ENCODE results near the gene TFAP2D.

Gene TFAP2D

GRCh38 chr6:50713226-50713625 lies at the start of gene TFAP2D:
TFAP2D (plus strand) TSS chr6:50713526; CDS start chr6:50714056, 530 bp downstream.
- no peak for DNase-seq (ENCODE audit: low read depth)

DNA sequence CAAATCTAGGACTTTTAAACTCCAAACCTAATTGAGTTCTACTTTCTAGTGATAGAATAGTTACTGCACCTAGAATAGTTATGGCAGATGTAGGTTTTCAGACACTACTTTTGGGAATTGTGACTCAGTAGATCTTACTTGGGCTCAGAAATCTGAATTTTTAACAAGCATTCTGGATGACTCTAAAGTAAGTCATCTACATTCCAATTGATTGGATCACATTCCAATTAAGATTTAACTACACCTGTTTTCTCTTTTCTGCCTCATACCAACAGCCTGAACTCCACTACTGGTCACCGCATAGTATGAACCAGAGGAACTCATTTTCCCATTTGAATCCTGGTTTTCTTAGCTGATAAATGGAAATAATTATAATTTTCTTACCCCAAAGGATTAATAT lies 49.5 kb upstream of the TFAP2D start:
- DNase-seq (ENCODE audit: low read depth), result no peak

DNA sequence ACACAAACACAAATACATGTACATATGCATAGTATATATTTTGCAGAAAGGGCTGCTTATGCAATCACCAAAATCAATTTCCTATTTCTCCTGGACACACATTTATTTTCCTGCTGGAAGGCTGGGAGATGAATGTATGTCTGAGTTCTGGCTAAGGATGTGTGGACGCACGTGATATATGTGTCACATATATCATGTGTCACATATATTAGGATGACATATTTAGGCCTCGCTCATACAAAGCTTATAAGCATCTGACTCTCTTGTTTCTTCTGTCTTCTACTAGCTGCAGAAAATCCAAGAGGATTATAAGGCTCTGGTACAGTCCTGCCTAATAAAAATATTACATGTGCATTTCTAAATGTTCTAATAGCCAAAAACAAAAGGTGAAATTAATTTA lies 47.2 kb upstream of the TFAP2D start:
- DNase-seq (ENCODE audit: low read depth), result no peak

DNA sequence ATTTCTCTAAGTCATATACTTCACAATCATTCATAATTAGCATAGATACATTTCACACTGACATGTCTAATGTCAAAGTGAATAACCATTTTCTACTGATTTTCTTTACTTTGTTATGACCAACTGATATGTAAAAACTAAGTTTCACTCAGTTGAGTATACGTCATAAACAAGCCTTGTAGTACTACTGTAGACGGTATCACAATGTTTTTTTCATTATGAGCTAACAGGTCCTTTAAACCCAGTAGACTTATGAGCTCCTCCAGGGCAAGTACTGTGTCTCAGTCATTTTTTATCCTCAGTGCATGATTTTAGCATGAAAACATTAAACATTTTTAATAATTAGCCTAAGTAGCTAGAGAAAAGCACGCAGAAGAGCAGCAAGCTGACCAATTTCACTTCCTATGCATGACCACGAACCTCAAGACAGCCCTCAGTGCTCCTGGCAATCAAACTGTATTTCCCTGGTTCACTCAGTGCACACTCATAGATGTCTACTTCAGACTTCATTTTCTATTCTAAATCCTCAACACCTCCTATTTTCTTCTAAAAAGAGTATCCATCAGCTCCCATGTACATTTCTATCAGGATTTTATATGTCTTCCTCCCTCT lies 32.0 kb upstream of the TFAP2D start:
- no peak for DNase-seq (ENCODE audit: low read depth)

GRCh38 chr6:50689210-50689609 lies 24.1 kb upstream of the TFAP2D start:
- no peak for DNase-seq (ENCODE audit: low read depth)

DNA sequence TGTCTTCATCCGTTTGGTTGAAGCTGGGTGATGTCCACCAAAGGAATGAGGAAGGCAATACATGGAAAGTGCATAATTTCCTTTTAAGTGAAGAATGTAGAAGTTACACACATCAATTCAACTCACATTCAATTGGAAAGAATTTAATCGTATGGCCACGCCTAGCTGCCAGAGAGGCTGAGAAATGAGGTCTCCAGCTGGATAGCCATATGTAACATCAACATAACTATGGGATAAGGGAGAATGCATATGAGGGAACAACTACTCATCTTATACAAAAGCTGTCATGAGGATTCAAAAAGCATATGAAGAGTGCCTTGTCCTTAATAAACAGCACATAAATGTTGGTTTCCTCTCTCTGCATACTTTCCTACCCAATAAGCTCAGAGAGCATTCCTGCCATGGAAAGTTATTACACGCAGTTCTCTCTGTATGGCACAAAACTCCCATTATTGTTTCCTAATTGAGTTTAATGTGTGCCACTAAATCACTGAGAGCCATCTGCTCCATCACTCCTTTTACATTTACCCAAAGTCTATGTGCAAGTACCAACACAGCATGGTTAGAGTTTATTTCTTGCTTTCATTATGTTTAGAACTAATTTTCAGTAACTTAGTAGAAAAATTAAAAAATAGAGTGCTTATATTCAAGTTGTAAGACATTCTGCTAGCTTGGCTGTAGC lies 21.4 kb upstream of the TFAP2D start:
- DNase-seq (ENCODE audit: low read depth), result no peak

- DNase-seq (ENCODE audit: low read depth), result no peak
These were observed 14.8 kb upstream of the TFAP2D start for GRCh38 chr6:50698546-50698945.

DNA sequence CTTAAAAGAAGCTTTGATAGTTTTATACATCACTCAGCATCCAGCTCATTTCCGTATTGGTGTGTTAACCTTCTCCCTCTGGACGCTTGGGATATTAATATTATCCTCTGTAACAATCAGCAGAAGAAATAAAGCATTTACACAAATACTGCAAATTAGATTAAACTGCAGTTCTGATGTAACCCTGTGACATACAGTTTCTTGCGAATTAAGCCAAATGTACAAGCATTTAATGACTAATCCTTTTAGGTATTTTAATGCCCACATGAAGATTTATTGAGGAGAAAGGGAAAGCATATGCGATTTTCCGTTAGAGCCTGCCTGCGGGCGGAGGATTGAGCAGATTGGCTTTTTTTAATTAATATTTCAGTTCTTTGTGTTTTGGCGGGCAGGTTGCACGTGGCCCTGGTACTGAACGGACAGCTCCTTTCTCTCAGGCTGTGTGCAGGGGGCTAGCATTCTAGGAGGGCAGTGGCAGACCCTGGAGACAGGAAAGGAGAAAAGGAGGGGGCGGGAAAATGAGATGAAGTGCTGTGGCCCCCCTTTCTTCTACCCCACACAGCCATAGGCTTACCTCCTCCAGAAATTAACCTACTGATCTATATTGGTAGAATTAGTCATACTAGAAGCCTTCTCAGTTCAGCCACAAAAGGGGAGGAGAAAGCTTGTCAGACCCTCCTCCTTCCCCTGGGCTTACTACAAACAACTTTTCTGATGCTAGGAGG lies 14.1 kb upstream of the TFAP2D start:
- no peak for DNase-seq (ENCODE audit: low read depth)

DNA sequence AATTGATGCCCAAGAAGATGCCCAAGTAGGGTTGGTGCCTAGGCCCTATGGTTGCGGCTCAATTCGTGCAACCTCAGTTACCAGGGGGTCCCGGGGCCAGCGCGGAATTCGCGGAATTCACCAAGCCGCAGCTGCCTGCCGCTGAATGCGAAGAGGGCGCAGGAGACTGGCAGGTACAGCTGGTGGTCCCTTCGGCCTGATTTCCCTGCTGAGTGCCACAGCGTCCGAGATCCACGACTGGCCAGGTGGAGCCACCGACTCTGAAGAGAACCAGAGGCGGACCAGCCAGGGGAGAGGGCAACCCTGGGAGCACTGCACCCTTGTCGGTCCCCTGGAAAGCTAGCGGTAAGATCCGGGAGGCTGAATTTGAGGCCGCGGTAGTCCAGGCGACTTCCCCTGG lies 6.8 kb upstream of the TFAP2D start:
- no peak for DNase-seq (ENCODE audit: low read depth)

DNA sequence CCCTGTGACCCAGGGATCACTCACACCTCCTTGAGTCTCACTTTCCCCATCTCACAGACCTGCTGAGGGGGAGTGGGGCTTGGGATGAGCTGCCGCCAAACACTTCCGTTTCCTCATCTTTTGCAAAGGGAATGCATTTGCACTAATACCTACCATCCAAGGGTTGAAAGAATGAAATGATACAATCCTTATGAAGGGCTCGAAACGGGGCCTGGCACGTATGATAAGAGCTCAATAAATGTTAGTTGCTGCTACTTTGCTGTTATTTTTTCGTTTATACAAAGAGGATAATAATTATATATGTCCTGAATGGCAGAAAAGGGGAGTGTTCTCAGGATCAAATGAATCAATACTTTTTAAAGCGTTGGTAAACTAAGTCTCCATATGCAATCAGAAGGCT lies 6.1 kb upstream of the TFAP2D start:
- no peak for DNase-seq (ENCODE audit: low read depth)

GRCh38 chr6:50707652-50708300 lies 5.5 kb upstream of the TFAP2D start:
- DNase-seq (ENCODE audit: low read depth), result no peak

- DNase-seq (ENCODE audit: low read depth), result no peak
These were observed 4.5 kb upstream of the TFAP2D start for GRCh38 chr6:50708664-50709365.

- DNase-seq (ENCODE audit: low read depth), result no peak
These were observed 4.0 kb upstream of the TFAP2D start for GRCh38 chr6:50709366-50709734.

DNA sequence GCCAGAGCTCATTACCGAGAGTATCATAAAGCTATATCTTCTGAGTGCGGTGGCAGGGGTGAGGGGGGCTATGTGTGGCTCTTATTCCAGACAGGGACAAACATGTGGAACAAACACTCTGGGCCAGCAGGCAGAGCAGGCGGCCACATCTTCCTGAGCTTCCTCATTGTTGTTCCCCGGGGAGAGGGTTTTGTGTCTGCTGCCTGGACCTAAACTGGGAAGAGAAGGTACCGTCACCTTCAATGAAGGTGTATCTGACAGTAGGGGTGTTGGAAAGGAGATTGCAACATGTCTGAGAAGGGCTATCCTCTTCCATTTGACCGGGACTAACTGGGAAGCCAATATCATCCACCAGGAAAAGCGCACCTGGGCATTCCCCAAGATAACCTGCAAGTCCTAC lies 1.6 kb upstream of the TFAP2D start:
- DNase-seq (ENCODE audit: low read depth), result no peak

DNA sequence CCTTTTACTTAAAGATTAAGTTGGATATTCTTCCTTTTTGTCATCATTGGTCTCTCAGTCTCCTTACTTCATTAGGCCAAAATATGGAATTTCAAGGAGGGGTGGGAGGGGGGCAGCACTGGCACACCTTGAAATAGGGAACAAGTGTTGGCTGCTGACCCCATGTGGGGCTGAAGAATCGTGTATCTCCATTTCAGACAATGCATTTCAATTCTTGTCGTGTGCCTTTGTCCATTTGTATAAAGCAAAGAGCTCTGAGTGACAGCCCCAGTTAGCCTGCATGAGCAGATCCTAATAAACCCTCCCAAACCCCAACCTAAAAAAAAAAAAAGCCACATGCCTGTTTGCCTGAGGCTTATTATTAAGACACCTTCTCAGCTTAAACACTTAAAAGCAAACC lies 1.0 kb upstream of the TFAP2D start:
- DNase-seq (ENCODE audit: low read depth), result no peak

GRCh38 chr6:50713977-50714486 lies 706 bp downstream of the TFAP2D start:
- DNase-seq (ENCODE audit: low read depth), result no peak

- no peak for DNase-seq (ENCODE audit: low read depth)
These were observed 1.4 kb downstream of the TFAP2D start for GRCh38 chr6:50714487-50715379.

DNA sequence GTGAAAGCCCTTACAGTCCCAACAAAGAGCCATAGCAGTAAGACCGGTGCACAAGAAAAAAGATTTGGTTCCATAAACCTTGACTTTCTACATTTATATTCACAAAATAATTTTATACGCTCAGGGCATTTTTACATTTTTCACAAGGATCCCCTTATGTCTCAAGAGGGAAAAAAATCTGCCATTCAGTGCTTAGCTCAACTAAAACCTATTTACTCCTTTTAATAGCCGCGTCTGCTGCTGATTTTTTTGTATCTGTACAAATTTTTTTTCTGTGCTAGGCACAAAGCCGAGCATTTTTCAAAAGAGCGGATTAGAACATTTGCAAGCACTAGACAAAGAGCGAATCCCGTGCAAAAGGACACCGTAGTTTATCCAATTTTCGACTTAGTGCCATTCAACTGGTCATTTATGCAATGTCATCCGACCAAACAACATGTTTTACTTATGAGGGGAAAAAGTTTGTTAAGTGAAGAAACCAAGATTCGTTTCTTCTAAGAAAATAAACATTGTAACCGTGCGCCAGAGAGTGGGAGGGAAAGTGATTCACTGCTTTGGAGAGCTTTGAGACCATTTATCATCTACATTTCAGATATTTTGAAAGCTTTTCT lies 3.7 kb downstream of the TFAP2D start:
- no peak for DNase-seq (ENCODE audit: low read depth)

- no peak for DNase-seq (ENCODE audit: low read depth)
These were observed 4.6 kb downstream of the TFAP2D start for GRCh38 chr6:50717734-50718457.

- no peak for DNase-seq (ENCODE audit: low read depth)
These were observed 5.2 kb downstream of the TFAP2D start for GRCh38 chr6:50718566-50718965.

Data from EH (cell line).